GM21367 (cell line): ENCODE data around the gene SPINT2.
"Not testable (repeated sequence)": the region's sequence is repeated elsewhere in the genome, so short reads cannot be mapped to it uniquely, and the experiment has no call there.

Experiments used
- ATAC-seq: cut with Tn5 transposase; IDR thresholded peaks from one replicate; pipeline ENCODE4 v1.9.1; 2021; ENCODE audit not compliant: unreplicated experiment

Gene SPINT2

DNA sequence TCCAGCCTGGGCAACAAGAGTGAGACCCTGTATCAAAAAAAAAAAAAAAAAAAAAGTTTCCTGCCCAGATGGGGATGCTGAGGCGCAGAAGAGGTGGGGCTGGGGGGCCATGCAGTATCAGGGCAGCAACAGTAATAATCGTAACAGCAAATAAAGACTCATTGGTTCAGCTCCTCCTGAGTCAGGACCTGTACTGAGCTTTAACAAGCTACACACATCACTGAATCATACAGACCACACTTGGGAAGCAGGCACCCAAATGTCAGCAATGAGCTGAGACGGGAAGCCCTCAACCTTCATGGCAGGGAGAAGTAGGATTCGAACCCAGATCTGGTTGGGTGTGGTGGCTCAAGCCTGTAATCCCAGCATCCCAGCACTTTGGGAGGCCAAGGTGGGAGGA lies 29.8 kb upstream of the SPINT2 start:
- ATAC-seq = no peak

- ATAC-seq = no peak
Measured at GRCh38 chr19:38239816-38240215, 24.6 kb upstream of the SPINT2 start.

DNA sequence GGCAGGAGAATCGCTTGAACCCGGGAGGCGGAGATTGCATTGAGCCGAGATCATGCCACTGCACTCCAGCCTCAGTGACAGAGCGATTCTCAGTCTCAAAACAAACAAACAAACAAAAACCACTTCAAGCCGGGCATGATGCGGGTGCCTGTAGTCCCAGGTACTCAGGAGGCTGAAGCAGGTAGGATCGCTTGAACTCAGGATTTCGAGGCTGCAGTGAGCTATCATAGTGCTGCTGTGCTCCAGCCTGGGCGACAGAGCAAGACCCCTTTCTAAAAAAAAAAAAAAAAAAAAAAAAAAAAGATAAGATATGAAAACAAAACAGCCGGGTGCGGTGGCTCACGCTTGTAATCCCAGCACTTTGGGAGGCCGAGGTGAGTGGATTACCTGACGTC lies 21.1 kb upstream of the SPINT2 start:
- ATAC-seq = no peak

DNA sequence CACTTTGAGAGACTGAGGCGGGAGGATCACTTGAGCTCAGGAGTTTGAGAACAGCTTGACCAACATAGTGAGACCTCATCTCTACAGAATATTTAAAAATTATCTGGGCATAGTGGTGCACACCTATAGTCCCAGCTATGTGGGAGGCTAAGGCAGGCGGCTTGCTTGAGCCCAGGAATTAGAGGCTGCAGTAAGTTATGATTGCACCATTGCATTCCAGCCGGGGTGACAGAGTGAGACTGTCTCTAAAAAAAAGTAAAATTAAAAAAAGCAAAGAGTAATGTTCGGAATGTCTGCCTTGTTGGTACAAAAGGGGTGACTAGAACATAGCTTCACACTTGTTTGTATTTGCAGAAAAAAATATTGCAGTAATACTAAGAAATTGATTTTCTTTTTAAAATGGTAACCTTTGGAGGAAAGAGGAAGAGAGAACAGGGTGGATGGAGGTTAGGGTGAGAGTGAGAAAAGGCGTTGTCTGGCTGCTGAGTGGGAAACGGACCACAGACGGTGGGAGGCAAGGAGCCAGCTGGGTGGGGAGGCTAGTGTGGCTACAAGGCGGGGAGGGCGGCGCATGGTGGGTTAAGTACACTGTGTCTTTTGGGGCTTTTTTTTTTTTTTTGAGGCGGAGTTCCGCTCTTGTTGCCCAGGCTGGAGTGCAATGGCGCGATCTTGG lies 18.4 kb upstream of the SPINT2 start:
- no peak for ATAC-seq

- no peak for ATAC-seq
Measured at GRCh38 chr19:38247126-38247525, 17.2 kb upstream of the SPINT2 start.

- ATAC-seq = no peak
Measured at GRCh38 chr19:38247734-38248268, 16.6 kb upstream of the SPINT2 start.

DNA sequence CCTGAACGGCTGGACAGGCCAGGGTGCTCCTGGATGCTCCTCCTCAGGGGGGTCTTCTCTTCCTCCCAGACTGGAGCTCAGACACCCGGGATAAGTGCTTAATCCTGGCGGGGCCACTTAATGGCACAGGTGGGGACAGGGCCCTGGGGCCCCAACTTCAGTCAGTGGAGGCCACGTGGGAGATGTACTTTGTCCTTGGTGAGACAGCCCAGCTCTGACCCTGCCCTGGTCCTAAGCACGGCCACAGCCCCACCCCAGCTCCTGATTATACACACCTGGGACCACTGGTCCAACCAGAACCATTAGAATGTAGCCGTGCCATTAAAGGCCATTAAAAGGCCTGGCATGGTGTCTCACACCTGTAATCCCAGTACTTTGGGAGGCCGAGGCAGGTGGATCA lies 16.0 kb upstream of the SPINT2 start:
- no peak for ATAC-seq

DNA sequence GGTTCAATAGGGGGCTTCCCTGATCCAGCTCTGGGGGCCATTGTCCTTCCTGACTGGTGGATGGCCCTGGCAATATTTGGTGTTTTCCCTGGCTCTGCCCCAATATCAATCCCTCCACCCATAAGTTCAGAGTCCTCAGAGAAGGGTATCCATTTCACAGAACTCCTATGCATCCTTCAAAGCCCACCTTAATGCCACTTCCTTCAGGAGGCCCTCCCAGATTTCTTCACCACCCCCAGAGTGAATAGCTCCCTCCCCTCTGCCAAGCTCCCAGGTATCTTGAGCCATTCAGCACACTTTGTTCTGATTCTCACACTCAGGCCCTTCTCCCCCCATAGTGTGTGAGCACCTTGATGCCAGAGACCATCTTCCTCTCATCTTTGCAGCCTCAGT lies 13.9 kb upstream of the SPINT2 start:
- no peak for ATAC-seq

- ATAC-seq = no peak
Measured at GRCh38 chr19:38250821-38251563, 13.4 kb upstream of the SPINT2 start.

GRCh38 chr19:38251564-38252051 lies 12.8 kb upstream of the SPINT2 start:
- ATAC-seq = no peak

DNA sequence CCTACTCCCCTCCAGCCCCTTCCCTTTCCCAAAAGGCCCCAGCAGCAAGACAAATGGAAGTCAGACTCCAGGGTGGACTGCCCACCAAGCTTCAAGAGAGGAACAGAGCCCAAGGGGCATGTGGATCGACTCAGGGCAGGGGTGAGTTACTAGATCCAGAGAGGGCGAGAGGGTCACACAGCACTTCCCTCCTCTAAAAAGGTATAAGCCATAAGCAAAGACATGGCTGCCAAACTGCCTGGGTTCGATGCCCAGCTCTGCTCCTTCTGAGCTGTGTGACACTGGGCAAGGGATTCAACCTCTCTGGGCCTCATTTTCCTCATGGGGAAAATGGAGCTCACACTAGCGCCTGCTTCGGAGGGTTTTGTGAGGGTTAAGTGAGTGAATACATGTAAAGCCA lies 12.0 kb upstream of the SPINT2 start:
- no peak for ATAC-seq

DNA sequence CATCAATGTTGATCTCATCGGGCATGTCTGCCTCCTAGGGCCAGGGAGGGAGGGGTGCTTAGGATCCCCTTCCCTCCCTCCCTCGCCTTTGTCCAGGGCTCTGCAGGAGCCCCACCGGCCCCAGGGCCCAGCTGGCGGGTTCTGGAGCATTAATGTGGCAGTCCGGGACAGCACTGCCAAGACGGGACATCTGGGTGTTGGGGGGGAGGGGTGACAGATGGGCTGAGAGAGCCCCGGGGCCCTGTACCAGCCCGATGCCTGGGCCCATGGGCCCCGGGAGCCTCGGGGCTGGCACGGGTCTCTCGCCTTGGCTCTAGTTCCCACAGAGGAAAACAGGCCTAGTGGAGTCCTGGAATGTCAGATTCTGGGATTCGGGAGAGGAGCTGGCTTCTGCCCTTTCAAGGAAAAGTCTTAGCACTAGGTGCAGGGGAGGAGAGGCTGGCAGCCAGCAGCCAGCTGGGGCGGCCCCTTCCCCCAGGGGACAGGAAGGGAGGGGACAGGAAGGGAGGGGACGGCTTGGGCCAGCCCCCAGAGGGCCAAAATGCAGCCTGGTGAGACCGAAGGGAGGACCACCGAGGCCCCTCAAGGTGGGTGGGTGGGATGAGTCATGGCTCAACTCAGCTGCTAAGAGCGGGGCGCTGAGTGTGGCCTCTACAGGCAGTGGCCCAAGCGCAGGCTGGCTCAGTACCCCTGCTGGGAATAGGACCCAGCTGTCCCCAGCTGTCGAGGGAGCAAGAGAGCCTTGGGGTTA lies 11.3 kb upstream of the SPINT2 start:
- ATAC-seq = no peak

DNA sequence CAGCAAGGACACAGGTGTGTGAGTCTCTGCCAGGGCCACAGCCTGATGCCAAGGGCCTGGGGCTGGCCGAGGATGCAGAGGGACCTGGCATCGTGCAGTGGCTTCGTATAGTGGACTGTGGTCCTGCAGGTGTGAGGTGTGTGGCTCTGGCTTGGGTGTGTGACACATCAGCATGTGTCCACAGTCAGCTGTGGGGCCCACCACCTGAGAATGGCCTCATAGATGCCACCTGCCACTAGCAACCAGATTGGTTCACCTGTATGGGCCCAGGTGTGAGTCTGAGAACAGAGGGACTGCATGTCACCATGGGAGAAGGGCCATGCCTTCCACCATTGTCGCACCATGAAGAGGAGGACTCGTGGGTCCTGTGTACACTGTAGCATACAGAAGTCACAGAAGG lies 10.6 kb upstream of the SPINT2 start:
- ATAC-seq = no peak

GRCh38 chr19:38255383-38256014 lies 8.9 kb upstream of the SPINT2 start:
- ATAC-seq = no peak

- ATAC-seq = not testable (repeated sequence)
Measured at GRCh38 chr19:38261942-38262341, 2.4 kb upstream of the SPINT2 start.

GRCh38 chr19:38262585-38263268 lies 1.6 kb upstream of the SPINT2 start:
- ATAC-seq = no peak

GRCh38 chr19:38263689-38264485 lies 486 bp upstream of the SPINT2 start:
- ATAC-seq = no peak

DNA sequence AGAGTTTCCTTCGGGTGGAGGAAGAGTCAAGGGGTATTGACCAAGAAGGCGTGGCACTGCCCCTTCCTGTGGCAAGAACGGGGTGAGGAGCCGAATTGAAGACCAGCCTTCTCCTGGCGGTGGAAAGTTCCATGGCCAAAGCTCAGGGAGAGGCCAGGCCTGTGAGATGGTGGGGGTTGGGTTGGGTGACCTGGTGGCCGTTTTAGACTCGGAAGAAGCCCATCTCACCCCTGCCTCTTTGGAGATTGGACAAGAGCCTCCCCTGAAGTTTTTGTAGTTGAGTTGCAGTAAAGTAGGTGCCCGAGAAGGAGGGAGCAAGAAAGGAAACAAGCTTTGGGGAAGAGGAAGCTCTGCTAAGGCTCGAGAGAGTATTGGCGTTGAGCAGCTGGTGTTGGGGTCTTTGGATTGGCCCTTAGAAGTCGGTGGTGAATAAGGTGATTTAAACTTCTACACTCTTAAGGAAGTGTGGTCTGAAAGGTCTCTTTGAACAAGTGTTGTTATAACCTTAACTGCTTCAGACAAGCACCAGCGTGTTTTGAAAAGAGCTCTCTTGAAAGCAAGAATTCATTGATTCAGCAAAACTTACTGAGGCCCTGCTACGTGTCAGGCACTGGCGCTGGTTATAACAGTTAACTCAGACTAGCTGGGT lies 964 bp downstream of the SPINT2 start:
- no peak for ATAC-seq

DNA sequence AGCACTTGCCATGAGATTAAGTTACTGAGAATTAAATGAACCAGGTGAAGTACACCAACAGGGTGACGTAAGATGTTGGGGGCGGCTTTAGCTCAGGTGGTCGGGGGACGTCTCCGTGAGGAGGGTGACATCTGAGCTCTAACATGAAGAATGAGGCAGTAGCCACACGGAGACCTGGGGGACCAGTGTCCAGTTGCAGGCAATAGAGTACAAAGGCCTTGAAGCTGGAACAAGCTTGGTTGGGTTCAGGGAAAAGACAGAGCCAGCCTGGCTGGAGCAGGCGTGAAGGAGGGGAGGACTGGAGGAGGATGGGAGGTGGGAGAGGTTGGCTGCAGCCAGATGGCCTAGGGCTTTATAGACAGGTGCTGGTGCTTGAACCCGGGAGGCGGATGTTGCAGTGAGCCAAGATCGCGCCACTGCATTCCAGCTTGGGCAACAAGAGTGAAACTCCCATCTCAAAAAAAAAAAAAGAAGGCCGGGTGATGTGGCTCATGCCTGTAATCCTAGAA lies 1.6 kb downstream of the SPINT2 start:
- ATAC-seq = no peak
